Upper lobe of left lung (tissue), 6 donors: ENCODE measurements around the gene ANKRD10. TPM values are rescaled to one million over a fixed set of nuclear protein-coding genes. Genes with fewer than 3 reads are reported as not detected.

Source experiments
- ATAC-seq, 2 donors: fragments of 200-7000 bp; cut with Tn5 transposase; one replicate each; pipeline ENCODE4 v1.9.1; 2022; ENCODE audit warnings: mild to moderate bottlenecking in 2 of 2, moderate library complexity in 2 of 2; ENCODE audit not compliant: low FRiP score in 2 of 2
- DNase-seq, 2 donors: peaks; one replicate each; pipeline ENCODE4 v3.0.0-alpha.2; 2019 to 2020
- H3K27ac ChIP-seq, 4 donors: fragments of 200-600 bp; sonication (generic); one replicate each; pipeline ENCODE4 v1.5.1; 2016 to 2019
- H3K27me3 ChIP-seq, 4 donors: fragments of 200-600 bp; sonication (generic); one replicate each; pipeline ENCODE4 v1.5.1; 2017 to 2019
- H3K36me3 ChIP-seq, 4 donors: fragments of 200-600 bp; sonication (generic); one replicate each; pipeline ENCODE4 v1.5.1; 2016 to 2019
- H3K4me1 ChIP-seq, 4 donors: fragments of 200-600 bp; sonication (generic); one replicate each; pipeline ENCODE4 v1.5.1; 2018 to 2019
- H3K4me3 ChIP-seq, 4 donors: fragments of 200-600 bp; sonication (generic); one replicate each; pipeline ENCODE4 v1.5.1; 2017 to 2019; ENCODE audit warnings: mild to moderate bottlenecking in 2 of 4, moderate library complexity in 1 of 4
- H3K9me3 ChIP-seq, 4 donors: fragments of 200-600 bp; sonication (generic); one replicate each; pipeline ENCODE4 v1.5.1; 2018 to 2019
- CTCF ChIP-seq, 6 experiments: fragments of 450-650 bp in 4 of 6; fragments of 200-600 bp in 2 of 6; sonication (generic) in 2 of 6; IDR thresholded peaks; one replicate each; pipeline ENCODE4 v1.5.1; 2016 to 2019; ENCODE audit warnings: antibody characterized with exemption in 6 of 6
- EP300 ChIP-seq, 4 donors: sonication (generic); formaldehyde crosslinking; IDR thresholded peaks; one replicate each; pipeline ENCODE4 v1.5.1; 2017; ENCODE audit warnings: antibody characterized with exemption in 4 of 4, control low read depth in 2 of 4
- POLR2A ChIP-seq, 4 donors: fragments of 450-650 bp; IDR thresholded peaks; one replicate each; pipeline ENCODE4 v1.5.1; 2016 to 2017; ENCODE audit warnings: antibody characterized with exemption in 4 of 4, mild to moderate bottlenecking in 2 of 4
- POLR2AphosphoS5 ChIP-seq, 2 donors: sonication (generic); formaldehyde crosslinking; IDR thresholded peaks; one replicate each; pipeline ENCODE4 v1.5.1; 2017; ENCODE audit warnings: antibody characterized with exemption in 2 of 2
- WGBS, 2 donors: methylation state at CpG; one replicate each; pipeline ENCODE4 v1.1.5; 2017 to 2018; 5-methylcytosine and 5-hydroxymethylcytosine counted together
- total RNA-seq, 6 donors: library from RNA; depleted of rRNA in 4 of 6; stranded (reverse); fragments of >200 nt in 4 of 6; gene quantifications; one replicate each; pipeline versions ENCODE4 v1.1.0 to v1.2.1, GENCODE V29; 2016 to 2021
- donor health status: DM: no; HTN: no; CAD: no; lungs with moderate emphysema.
- donor health status: DM: no; HTN: yes; CAD: no; lungs with severe emphysema.

Gene ANKRD10
- total RNA-seq, 6 donors from 2014 or later: 91.4 to 190 (median 107) TPM

- 49 to 51% methylated on average over 8 of the region's 8 CpGs for WGBS, 2 donors
- Histone ChIP-seq H3K4me3 (peak overlapping the region in 1 of 4 donors; percentile 43), H3K27ac (no peak overlapping the region), H3K9me3 (no peaks in the 10 kb centered on the region), H3K27me3 (no peaks in the 10 kb centered on the region), H3K36me3 (peaks cover 0 to 4% (median 0%) of the 10 kb centered on the region in 4 donors), H3K4me1 (peaks cover 11 to 20% (median 16%) of the 10 kb centered on the region in 4 donors)
- ATAC-seq (no peak), DNase-seq (no peak)
- TF ChIP-seq CTCF (IDR thresholded peaks at IDR 0.05) (no peak), POLR2AphosphoS5 (IDR thresholded peaks at IDR 0.05) (no peak), EP300 (IDR thresholded peaks at IDR 0.05) (no peak), POLR2A (IDR thresholded peaks at IDR 0.05) (no peak)
Measured at GRCh38 chr13:110875241-110875640, 39.6 kb downstream of the ANKRD10 start.

- Histone ChIP-seq H3K27me3 (no peaks in the 10 kb centered on the region), H3K4me1 (peaks cover 11 to 25% (median 17%) of the 10 kb centered on the region in 4 donors), H3K27ac (peak overlapping the region in 1 of 4 donors; percentile 8), H3K9me3 (no peaks in the 10 kb centered on the region), H3K4me3 (peak overlapping the region in 3 of 4 donors; percentile 33 to 44 (median 43)), H3K36me3 (no peaks in the 10 kb centered on the region)
- peak; percentile 84 to 98 for DNase-seq
- TF ChIP-seq POLR2A (IDR thresholded peaks at IDR 0.05): no peak
- no peak for TF ChIP-seq POLR2AphosphoS5 (IDR thresholded peaks at IDR 0.05)
- TF ChIP-seq EP300 (IDR thresholded peaks at IDR 0.05): no peak
- TF ChIP-seq CTCF (IDR thresholded peaks at IDR 0.05): no peak
- 1 to 4% methylated on average over 12 to 26 of the region's 32 CpGs for WGBS, 2 donors
- peak; percentile 83 to 90 for ATAC-seq
Measured at GRCh38 chr13:110874508-110874960, 40.3 kb downstream of the ANKRD10 start.

- no peak for TF ChIP-seq POLR2AphosphoS5 (IDR thresholded peaks at IDR 0.05)
- no peak for TF ChIP-seq EP300 (IDR thresholded peaks at IDR 0.05)
- no peak for DNase-seq
- no peak for ATAC-seq
- H3K27me3 ChIP-seq: no peaks in the 10 kb centered on the region
- 67 to 73% methylated on average over 19 of the region's 19 CpGs for WGBS, 2 donors
- H3K4me1 ChIP-seq: peaks cover 11 to 25% (median 17%) of the 10 kb centered on the region in 4 donors
- H3K4me3 ChIP-seq: peak overlapping the region in 3 of 4 donors; percentile 33 to 44 (median 43)
- H3K9me3 ChIP-seq: no peaks in the 10 kb centered on the region
- peak overlapping the region in 1 of 4 donors; percentile 8 for H3K27ac ChIP-seq
- no peaks in the 10 kb centered on the region for H3K36me3 ChIP-seq
Measured at GRCh38 chr13:110873639-110874507, 41.0 kb downstream of the ANKRD10 start.

- Histone ChIP-seq H3K9me3 (no peaks in the 10 kb centered on the region), H3K27me3 (no peaks in the 10 kb centered on the region), H3K4me3 (no peak overlapping the region), H3K4me1 (peaks cover 11 to 25% (median 17%) of the 10 kb centered on the region in 4 donors), H3K27ac (no peak overlapping the region), H3K36me3 (no peaks in the 10 kb centered on the region)
- TF ChIP-seq CTCF (IDR thresholded peaks at IDR 0.05) (no peak), POLR2A (IDR thresholded peaks at IDR 0.05) (no peak), EP300 (IDR thresholded peaks at IDR 0.05) (no peak), POLR2AphosphoS5 (IDR thresholded peaks at IDR 0.05) (no peak)
- DNase-seq (peak in 1 of 2 donors; percentile 63), ATAC-seq (no peak)
- WGBS, 2 donors: 86 to 87% methylated on average over 33 to 35 of the region's 35 CpGs
Measured at GRCh38 chr13:110872768-110873638, 41.9 kb downstream of the ANKRD10 start.
